DMS 273 (cell line): ENCODE results near the gene IL17RE.
"Not testable (repeated sequence)": the region's sequence is repeated elsewhere in the genome, so short reads cannot be mapped to it uniquely, and the experiment has no call there.

Source experiments
- DNase-seq: peaks from one replicate; lab custom pipeline; 2025; ENCODE audit not compliant: unreplicated experiment; lab: John Stamatoyannopoulos, UW

IL17RE gene

GRCh38 chr3:9879830-9880549 lies 22.7 kb upstream of the IL17RE start, which contains the start of gene CIDEC:
Gene CIDEC, minus strand, starts transcription at chr3:9880253. Its CDS starts 1,767 bp downstream, at chr3:9878486.
- no peak for DNase-seq

DNA sequence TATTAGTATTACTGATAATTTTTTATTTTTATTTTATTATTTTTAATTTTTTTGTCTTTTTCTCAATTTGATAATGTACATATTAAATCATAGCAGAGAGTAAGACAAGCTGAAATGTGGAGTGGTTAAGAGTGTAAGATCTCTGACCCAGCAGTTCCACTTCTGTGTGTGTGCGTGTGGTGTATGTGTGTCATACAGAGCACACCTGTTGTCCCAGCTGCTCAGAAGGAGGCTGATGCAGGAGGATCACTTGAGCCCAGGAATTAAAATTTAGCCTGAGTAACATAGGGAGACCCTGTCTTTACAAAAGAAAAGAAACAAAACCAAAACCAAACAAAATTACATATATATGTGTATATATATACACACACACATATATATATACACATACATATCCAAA lies 21.2 kb upstream of the IL17RE start:
- peak; percentile 52 for DNase-seq

DNA sequence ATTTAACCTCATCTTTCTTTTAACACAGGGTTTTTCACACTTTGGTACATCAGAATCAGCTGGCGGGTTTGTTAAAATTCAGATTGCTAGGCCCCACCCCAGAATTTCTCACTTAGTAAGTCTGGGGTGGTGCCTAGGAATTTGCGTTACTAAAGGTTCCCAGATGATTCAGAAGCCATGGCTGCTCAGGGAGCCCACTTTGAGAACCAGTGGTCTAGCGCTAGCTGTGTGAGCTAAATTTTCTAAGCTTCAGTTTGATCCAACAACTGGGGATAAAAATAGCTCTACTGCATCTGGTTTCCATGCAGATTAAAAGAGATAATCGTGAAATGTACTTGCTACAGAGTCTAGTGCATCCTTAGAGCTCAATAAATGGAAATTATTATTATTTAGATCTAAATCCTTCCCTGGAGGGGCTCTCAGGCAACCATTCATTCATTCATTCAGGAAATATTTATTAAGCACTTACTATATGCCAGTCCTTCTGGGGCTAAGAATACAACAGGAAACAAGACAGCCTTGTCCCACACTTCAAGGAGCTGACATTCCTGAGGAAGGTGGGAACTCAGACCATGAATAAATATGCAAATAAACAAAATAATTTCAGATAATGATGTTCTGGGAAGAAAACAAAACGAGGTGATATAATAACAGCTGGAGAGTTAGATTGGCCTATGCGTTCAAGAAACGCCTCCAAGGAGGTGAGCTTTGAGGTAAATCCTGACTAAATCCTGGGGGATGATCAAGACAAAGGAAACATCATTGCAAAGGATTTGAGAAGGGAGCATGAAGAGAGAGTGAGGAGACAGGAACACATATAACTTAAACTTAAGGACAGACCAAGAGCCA lies 18.7 kb upstream of the IL17RE start:
- no peak for DNase-seq

DNA sequence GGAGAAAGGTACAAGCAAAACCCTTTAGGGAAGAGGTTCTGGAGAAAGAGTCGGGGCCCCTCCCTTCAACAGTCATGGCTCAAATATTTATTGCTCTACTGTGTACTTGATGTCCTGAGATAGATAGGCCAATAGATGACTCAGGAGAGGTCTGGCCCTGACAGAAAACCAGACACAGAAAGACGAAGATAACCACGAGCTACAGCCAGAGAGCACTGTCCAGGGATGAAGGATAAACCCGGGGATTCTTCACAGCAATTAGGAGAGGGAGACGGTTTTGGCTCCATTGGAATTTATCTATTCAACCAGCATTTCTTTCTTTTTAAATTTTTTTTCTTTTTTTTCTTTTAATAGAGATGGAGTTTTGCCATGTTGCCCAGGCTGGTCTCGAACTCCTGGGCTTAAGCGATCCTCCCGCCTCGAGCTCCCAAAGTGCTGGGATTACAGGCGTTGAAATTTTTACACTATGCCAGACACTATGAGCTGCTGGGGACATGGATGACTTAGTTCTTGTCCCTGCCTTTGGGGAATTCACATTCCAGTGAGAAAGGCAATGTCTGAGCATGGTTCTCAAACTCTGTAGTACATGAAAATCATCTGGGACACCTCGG lies 18.0 kb upstream of the IL17RE start:
- no peak for DNase-seq

DNA sequence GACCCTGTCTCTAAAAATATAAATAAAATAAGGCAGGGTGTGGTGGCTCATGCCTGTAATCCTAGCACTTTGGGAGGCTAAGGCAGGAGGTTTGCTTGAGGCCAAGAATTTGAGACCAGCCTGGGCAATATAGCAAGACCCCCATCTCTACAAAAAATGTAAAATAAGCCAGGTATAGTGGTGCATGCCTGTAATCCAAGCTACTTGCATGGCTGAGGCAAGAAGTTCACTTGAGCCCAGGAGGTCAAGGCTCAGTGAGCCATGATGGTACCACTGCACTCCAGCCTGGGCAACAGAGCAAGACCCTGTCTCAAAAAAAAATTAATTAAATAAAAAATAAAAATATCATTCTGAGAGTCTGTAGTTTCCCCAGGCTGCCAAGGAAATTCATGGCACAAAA lies 16.3 kb upstream of the IL17RE start:
- no peak for DNase-seq

DNA sequence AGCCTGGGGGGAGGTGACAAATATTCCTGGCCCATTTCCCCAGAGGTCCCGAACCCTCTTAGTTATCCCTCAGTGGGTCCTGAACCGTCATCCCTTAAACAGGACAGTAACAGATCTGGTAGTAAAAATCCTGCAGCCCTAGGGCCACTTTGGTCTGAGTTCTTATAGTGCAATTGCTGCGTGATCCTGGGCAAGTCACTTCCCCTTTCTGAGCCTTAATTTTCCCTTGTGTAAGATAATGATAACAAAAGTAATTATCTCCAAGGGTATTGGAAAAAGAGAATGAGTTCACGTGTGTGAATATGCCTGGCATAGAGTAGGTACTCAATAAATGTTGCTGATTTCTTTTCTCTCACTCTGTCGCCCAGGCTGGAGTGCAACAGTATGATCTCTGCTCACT lies 15.2 kb upstream of the IL17RE start:
- no peak for DNase-seq

- no peak for DNase-seq
These were observed 14.1 kb upstream of the IL17RE start for GRCh38 chr3:9888540-9888939.

DNA sequence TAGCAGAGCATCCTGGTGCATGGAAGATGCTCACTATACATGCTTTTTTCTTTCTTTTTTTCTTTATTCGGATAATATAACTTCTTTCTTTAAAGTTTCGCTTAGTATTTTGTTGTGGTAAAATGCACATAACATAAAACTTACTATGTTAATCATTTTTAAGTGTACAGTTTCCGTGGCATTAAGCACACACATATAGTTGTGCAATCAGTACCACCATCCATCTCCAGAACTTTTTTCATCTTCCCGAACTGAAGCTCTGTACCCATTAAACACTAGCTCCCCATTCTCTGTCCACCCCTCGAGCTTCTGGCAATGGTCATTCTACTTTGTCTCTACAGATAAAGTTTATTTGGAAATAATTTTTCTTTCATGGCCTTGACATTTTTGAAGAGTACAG lies 13.2 kb upstream of the IL17RE start:
- DNase-seq: no peak

DNA sequence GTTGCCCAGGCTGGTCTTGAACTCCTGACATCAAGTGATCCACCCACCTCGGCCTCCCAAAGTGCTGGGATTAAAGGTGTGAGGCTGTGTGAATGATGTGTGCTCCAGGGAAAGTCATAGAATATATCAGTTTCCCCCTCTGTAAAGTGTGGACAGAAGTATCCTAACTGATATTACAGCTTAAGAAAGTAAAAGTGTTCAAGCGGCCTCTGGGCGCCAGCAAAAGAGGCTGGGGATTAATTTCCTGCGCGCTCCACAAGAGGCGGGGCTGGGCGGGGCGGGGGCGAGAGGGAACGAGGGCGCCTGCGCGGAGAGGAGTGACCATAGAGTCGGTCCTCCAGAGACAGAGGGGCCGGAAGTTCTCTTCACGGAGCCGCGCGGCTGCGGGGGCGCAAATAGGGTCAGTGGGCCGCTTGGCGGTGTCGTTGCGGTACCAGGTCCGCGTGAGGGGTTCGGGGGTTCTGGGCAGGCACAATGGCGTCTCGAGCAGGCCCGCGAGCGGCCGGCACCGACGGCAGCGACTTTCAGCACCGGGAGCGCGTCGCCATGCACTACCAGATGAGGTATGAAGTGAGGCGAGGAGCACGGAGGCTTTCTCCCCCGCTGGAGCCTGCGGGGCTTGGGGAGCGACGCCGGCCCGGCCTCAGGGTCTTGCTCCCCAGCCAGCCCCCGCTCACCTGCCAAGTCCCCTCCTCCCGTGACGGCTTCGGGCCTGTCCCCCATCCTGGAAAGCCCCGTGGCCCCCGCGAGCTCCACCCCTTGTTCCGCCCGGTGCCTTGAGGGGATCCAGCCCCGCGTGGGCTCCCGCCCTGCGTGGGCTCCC lies 12.2 kb upstream of the IL17RE start, which contains the start of gene JAGN1:
JAGN1 (plus strand) TSS at position 362 of the 823 bp plus-strand sequence; CDS start at position 475, 113 bp downstream.
- peak; percentile 92 for DNase-seq

DNA sequence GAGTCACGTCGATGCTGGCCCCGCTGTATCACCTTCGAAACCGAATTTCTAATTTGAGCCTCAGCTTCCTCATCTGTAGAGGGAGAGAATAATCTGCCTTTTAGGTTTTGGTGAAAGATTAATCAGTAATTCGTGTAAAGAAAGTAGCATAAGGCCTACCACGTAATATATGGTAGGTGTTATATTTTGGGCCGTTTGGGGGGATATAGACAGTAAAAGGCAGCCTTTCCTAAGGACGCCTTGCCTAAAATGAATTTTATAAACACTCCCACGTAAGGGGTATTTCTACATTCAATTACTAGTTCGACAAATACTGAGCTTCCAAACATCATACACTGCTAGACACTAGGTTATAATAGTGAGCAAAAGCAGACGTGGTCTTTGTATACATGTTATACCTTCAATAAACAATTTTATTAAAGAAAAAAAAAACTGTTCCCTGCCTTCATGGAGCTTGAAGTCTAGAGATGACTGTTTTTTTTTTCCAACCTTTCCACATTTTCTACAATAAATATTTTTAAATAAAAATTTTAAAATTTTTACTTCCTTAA lies 11.5 kb upstream of the IL17RE start:
- no peak for DNase-seq

DNA sequence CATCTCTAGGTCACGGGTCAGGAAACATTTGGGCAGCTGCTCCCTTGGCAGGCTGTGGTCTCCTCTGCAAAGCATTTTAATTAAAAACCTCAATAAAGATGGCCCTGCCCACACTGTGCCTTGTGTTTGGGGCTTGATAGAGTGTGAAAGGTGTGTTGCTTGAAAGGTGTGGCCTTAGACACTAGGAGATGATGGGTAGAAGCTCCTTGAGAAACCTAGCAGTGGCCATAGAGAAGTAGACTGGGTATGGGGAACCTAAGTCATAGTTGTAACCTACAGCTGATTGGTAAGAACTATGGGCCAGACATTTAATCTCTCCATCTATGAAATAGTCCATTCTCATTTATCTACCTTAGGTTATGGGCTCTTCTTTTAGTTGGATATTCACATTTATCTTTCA lies 8.9 kb upstream of the IL17RE start:
- no peak for DNase-seq

DNA sequence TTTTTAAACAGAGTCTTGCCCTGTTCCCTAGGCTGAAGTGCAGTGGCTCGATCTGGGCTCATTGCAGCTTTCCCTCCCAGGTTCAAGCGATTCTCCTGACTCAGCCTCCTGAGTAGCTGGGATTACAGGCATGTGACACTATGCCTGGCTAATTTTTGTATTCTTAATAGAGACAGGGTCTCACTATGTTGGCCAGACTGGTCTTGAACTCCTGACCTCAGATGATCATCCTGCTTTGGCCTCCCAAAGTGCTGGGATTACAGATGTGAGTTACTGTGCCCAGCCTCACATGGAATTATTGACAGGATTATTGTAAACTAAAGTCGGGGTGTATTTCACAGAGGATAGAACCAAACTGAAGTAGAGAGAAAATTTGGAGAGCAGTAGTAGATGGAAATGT lies 6.9 kb upstream of the IL17RE start:
- not testable (repeated sequence) for DNase-seq

- DNase-seq: not testable (repeated sequence)
These were observed 5.8 kb upstream of the IL17RE start for GRCh38 chr3:9896755-9897407.

- DNase-seq: peak; percentile 33
These were observed 5.0 kb upstream of the IL17RE start for GRCh38 chr3:9897408-9898372.

DNA sequence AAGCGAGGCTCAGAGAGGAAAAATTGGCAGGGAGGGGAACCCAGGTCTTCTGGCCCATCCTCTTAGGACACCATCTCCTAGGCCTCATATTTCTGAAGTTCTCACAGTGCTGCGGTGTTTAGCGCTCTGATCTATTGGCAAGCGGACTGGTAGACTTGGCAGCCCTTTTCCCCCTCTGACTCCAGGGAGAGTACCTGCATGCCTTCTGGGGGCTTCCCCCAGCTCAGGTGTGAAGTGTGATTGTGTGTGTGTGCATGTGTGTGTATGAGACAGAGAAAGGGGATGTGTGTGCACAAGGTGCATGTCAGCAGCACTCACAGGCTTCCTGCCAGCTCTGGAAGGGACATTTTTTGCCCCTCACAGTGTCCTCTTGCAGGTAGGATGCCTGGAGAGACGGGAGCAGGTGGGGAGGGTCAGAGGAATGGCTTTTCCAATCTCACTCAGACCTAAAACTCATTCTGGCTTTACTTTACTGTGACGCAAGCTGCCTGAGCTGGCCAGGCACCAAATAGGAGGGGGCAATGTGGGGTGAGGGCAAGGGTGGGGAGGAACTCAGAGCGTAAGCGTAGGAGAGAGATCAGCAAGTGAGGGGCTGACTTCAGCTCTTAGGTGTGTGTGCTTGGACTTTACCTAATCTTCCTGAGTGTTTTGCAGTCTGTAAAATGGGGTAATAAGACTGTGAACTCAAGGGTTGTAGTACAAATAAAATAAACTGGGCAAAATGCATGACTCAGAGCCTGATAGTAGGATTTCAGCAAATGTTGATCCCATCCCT lies 4.0 kb upstream of the IL17RE start:
- DNase-seq: peak; percentile 7

DNA sequence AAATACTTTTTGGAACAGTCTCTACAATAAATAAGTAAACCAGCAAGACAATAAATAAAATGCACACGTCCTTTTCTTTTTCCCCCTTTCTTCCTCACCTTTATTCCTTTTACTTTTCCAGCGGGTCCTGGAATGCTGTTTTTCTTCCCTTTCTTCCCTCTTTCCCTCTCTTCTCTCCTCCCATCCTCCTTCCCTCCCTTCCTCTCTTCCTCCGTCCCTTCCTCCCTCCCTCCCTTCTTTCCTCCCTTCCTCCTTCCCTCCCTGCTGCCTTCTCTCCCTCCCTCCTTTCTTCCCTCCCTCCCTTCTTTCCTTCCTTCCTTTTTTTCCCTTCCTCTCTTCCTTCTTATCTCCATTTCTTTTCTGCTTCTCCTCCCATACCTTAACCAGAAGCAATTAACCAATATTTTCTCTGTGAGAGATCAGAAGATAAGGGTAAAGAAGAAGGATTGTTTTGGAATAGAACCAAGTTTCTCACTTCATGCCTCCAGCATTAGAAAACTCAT lies 3.3 kb upstream of the IL17RE start:
- no peak for DNase-seq

DNA sequence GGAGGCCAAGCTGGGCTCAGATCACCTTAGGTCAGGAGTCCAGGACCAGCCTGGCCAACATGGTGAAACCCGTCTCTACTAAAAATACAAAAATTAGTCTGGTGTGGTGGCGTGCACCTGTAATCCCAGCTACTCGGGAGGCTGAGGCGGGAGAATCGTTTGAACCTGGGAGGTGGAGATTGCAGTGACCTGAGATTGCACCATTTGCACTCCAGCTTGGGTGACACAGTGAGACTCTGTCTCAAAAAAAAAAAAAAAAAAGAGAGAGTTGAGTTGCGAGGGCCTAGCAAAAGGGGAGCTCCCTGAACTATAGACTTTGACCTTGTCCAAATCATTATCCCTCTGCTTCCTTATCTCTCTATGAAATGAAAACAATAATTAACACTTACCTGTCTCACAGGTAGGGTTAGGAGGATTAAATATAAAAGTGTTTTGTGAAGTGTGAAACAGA lies 1.7 kb upstream of the IL17RE start:
- not testable (repeated sequence) for DNase-seq

DNA sequence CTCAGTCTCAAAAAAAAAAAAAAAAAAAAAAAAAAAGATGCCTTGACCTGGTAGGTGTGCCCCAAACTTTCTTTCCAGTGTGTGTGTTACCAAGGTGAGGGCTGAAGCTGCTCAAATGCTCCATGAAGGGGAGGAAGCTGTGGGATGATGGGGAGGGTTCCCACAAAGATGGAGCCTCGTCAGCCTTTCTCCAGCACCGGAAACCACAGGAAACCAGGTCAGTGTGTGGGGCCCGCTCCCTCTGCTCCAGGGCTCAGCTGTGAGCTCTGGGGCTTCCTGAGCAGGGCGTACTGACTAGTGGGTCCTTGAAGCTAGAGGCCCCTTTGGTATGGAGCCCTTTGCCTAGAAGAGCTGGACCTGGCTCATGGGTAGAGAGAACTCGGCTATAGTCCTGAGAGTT lies 681 bp upstream of the IL17RE start:
- DNase-seq: no peak
